ENCODE measurements around the gene LRP1B.

DNA sequence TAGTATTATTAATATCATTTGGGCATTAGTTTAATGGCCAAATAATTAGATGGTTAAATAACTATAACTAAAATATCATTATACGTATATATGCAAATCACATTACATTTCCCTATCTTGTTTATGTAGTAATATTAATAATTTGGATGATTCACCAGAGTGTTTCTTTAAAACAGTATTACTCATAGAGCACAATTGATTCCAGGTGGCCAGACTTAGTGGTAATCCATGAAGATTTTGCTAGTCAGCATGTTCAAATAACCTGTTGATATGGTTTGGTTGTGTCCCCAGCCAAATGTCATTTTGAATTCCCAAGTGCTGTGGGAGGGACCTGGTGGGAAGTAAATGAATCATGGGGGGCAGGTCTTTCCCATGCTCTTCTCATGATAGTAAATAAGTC lies 782.3 kb downstream of the LRP1B start:
- no peak for TF ChIP-seq POLR2AphosphoS5 (IDR thresholded peaks at IDR 0.05)
- TF ChIP-seq, protein P1, sequence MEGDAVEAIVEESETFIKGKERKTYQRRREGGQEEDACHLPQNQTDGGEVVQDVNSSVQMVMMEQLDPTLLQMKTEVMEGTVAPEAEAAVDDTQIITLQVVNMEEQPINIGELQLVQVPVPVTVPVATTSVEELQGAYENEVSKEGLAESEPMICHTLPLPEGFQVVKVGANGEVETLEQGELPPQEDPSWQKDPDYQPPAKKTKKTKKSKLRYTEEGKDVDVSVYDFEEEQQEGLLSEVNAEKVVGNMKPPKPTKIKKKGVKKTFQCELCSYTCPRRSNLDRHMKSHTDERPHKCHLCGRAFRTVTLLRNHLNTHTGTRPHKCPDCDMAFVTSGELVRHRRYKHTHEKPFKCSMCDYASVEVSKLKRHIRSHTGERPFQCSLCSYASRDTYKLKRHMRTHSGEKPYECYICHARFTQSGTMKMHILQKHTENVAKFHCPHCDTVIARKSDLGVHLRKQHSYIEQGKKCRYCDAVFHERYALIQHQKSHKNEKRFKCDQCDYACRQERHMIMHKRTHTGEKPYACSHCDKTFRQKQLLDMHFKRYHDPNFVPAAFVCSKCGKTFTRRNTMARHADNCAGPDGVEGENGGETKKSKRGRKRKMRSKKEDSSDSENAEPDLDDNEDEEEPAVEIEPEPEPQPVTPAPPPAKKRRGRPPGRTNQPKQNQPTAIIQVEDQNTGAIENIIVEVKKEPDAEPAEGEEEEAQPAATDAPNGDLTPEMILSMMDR (IDR thresholded peaks at IDR 0.05): no peak

All from breast epithelium (tissue), 3 donors.